Stimulated activated CD8-positive, alpha-beta memory T cell treated with anti-CD3 and anti-CD28 coated beads, Interleukin-4, amount 100 ng/mL, for 4 hours (primary cell): ENCODE data around the gene CIDEC.
"Not testable (repeated sequence)": the region's sequence is repeated elsewhere in the genome, so short reads cannot be mapped to it uniquely, and the experiment has no call there.

ENCODE experiments used
- DNase-seq, 2 donors: peaks; one replicate each; pipeline ENCODE4 v3.0.0-alpha.2; 2020; ENCODE audit warnings: low read depth in 2 of 2, low spot score in 1 of 2

Gene CIDEC

GRCh38 chr3:9902372-9903237, 22.6 kb upstream of the CIDEC start, which contains the start of gene IL17RE:
IL17RE (plus strand) TSS chr3:9902848; CDS start chr3:9902933, 85 bp downstream.
- DNase-seq = no peak

- no peak for DNase-seq
These were observed 21.9 kb upstream of the CIDEC start for GRCh38 chr3:9901967-9902366.

- not testable (repeated sequence) for DNase-seq
These were observed 20.9 kb upstream of the CIDEC start for GRCh38 chr3:9900965-9901415.

GRCh38 chr3:9899289-9899791, 19.3 kb upstream of the CIDEC start:
- no peak for DNase-seq

- no peak for DNase-seq
These were observed 18.6 kb upstream of the CIDEC start for GRCh38 chr3:9898467-9899241.

- DNase-seq = no peak
These were observed 17.6 kb upstream of the CIDEC start for GRCh38 chr3:9897408-9898372.

GRCh38 chr3:9896755-9897407, 16.8 kb upstream of the CIDEC start:
- not testable (repeated sequence) for DNase-seq

- not testable (repeated sequence) for DNase-seq
These were observed 15.7 kb upstream of the CIDEC start for GRCh38 chr3:9895715-9896114.

GRCh38 chr3:9893739-9894138, 13.7 kb upstream of the CIDEC start:
- DNase-seq = no peak

- no peak for DNase-seq
These were observed 11.1 kb upstream of the CIDEC start for GRCh38 chr3:9891072-9891622.

GRCh38 chr3:9890249-9891071, 10.4 kb upstream of the CIDEC start, which contains the start of gene JAGN1:
JAGN1 (plus strand) TSS chr3:9890610; CDS start chr3:9890723, 113 bp downstream.
- peak; percentile 87 to 89 for DNase-seq

GRCh38 chr3:9889405-9889804, 9.4 kb upstream of the CIDEC start:
- DNase-seq = no peak

GRCh38 chr3:9888540-9888939, 8.5 kb upstream of the CIDEC start:
- no peak for DNase-seq

GRCh38 chr3:9887480-9887879, 7.4 kb upstream of the CIDEC start:
- no peak for DNase-seq

GRCh38 chr3:9886328-9886727, 6.3 kb upstream of the CIDEC start:
- no peak for DNase-seq

GRCh38 chr3:9884555-9885165, 4.6 kb upstream of the CIDEC start:
- no peak for DNase-seq

- no peak for DNase-seq
These were observed 3.9 kb upstream of the CIDEC start for GRCh38 chr3:9883706-9884554.

GRCh38 chr3:9881441-9881840, 1.4 kb upstream of the CIDEC start:
- DNase-seq = no peak
